ENCODE measurements around the gene LRRC38.

LRRC38 gene

GRCh38 chr1:13536571-13536970, 22.8 kb upstream of the LRRC38 start:
- no peaks in the 10 kb centered on the region for H3K36me3 ChIP-seq
- no peaks in the 10 kb centered on the region for H3K9me3 ChIP-seq
- H3K27ac ChIP-seq: no peak overlapping the region
- no peak overlapping the region for H3K4me3 ChIP-seq (ENCODE audit: low read depth in 1 of 2, low read length in 1 of 2)
- H3K27me3 ChIP-seq: no peaks in the 10 kb centered on the region
- TF ChIP-seq CTCF (IDR thresholded peaks at IDR 0.05): no peak
- no peaks in the 10 kb centered on the region for H3K4me1 ChIP-seq (ENCODE audit: control insufficient read depth in 1 of 2, insufficient read depth in 1 of 2, low read depth in 1 of 2, low read length in 1 of 2)

- Histone ChIP-seq H3K9me3 (no peaks in the 10 kb centered on the region), H3K4me1 (ENCODE audit: control insufficient read depth in 1 of 2, insufficient read depth in 1 of 2, low read depth in 1 of 2, low read length in 1 of 2) (no peaks in the 10 kb centered on the region), H3K4me3 (ENCODE audit: low read depth in 1 of 2, low read length in 1 of 2) (no peak overlapping the region), H3K36me3 (no peaks in the 10 kb centered on the region), H3K27me3 (no peaks in the 10 kb centered on the region), H3K27ac (no peak overlapping the region)
- TF ChIP-seq CTCF (IDR thresholded peaks at IDR 0.05): no peak
Measured at GRCh38 chr1:13535227-13535626, 21.4 kb upstream of the LRRC38 start.

GRCh38 chr1:13528320-13528719, 14.5 kb upstream of the LRRC38 start:
- no peaks in the 10 kb centered on the region for H3K36me3 ChIP-seq
- no peaks in the 10 kb centered on the region for H3K9me3 ChIP-seq
- no peak for TF ChIP-seq CTCF (IDR thresholded peaks at IDR 0.05)
- no peak overlapping the region for H3K27ac ChIP-seq
- no peak overlapping the region for H3K4me3 ChIP-seq (ENCODE audit: low read depth in 1 of 2, low read length in 1 of 2)
- no peaks in the 10 kb centered on the region for H3K4me1 ChIP-seq (ENCODE audit: control insufficient read depth in 1 of 2, insufficient read depth in 1 of 2, low read depth in 1 of 2, low read length in 1 of 2)
- peaks cover 3% of the 10 kb centered on the region for H3K27me3 ChIP-seq

GRCh38 chr1:13523780-13524477, 10.1 kb upstream of the LRRC38 start:
- H3K27ac ChIP-seq: no peak overlapping the region
- H3K36me3 ChIP-seq: no peaks in the 10 kb centered on the region
- TF ChIP-seq CTCF (IDR thresholded peaks at IDR 0.05): no peak
- H3K9me3 ChIP-seq: no peaks in the 10 kb centered on the region
- peaks cover 4% of the 10 kb centered on the region for H3K27me3 ChIP-seq
- no peak overlapping the region for H3K4me3 ChIP-seq (ENCODE audit: low read depth in 1 of 2, low read length in 1 of 2)
- H3K4me1 ChIP-seq (ENCODE audit: control insufficient read depth in 1 of 2, insufficient read depth in 1 of 2, low read depth in 1 of 2, low read length in 1 of 2): no peaks in the 10 kb centered on the region

GRCh38 chr1:13520985-13521384, 7.2 kb upstream of the LRRC38 start:
- H3K9me3 ChIP-seq: no peaks in the 10 kb centered on the region
- H3K4me1 ChIP-seq (ENCODE audit: control insufficient read depth in 1 of 2, insufficient read depth in 1 of 2, low read depth in 1 of 2, low read length in 1 of 2): no peaks in the 10 kb centered on the region
- TF ChIP-seq CTCF (IDR thresholded peaks at IDR 0.05): no peak
- H3K27ac ChIP-seq: no peak overlapping the region
- H3K36me3 ChIP-seq: no peaks in the 10 kb centered on the region
- no peak overlapping the region for H3K4me3 ChIP-seq (ENCODE audit: low read depth in 1 of 2, low read length in 1 of 2)
- peaks cover 33% of the 10 kb centered on the region for H3K27me3 ChIP-seq

Data from neutrophil (primary cell).